ENCODE results near the gene MYL2.

DNA sequence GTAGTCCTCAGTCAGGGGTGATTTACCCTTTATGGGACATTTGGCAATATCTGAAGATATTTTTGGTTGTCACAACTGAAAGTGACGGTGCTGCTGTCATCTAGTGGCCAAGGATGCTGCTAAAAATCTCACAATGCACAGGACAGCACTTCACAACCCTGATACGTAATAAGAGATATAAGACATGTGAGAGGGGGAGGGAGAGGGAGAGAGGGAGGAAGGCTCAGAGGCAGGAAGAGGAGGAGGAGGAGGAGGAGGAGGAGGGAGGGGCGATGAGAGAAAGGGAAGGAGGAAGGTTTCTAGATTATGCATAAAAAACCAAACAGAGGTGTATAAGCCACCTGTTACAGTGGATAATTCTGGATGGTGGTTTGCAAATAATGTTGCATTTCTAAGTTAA, 14.3 kb downstream of the MYL2 start:
- TF ChIP-seq POLR2A (IDR thresholded peaks at IDR 0.05) = no peak
- TF ChIP-seq, protein P1, sequence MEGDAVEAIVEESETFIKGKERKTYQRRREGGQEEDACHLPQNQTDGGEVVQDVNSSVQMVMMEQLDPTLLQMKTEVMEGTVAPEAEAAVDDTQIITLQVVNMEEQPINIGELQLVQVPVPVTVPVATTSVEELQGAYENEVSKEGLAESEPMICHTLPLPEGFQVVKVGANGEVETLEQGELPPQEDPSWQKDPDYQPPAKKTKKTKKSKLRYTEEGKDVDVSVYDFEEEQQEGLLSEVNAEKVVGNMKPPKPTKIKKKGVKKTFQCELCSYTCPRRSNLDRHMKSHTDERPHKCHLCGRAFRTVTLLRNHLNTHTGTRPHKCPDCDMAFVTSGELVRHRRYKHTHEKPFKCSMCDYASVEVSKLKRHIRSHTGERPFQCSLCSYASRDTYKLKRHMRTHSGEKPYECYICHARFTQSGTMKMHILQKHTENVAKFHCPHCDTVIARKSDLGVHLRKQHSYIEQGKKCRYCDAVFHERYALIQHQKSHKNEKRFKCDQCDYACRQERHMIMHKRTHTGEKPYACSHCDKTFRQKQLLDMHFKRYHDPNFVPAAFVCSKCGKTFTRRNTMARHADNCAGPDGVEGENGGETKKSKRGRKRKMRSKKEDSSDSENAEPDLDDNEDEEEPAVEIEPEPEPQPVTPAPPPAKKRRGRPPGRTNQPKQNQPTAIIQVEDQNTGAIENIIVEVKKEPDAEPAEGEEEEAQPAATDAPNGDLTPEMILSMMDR (IDR thresholded peaks at IDR 0.05) = no peak
